Measurements from ENCODE around the gene TNRC18. TPM values are rescaled to one million over a fixed set of nuclear protein-coding genes. Genes with fewer than 3 reads are reported as not detected.
"Not testable (repeated sequence)": the region's sequence is repeated elsewhere in the genome, so short reads cannot be mapped to it uniquely, and the experiment has no call there.

The TNRC18 gene
- total RNA-seq, 4 donors from 2014 or later, result 81.1 to 160 (median 104) TPM

DNA sequence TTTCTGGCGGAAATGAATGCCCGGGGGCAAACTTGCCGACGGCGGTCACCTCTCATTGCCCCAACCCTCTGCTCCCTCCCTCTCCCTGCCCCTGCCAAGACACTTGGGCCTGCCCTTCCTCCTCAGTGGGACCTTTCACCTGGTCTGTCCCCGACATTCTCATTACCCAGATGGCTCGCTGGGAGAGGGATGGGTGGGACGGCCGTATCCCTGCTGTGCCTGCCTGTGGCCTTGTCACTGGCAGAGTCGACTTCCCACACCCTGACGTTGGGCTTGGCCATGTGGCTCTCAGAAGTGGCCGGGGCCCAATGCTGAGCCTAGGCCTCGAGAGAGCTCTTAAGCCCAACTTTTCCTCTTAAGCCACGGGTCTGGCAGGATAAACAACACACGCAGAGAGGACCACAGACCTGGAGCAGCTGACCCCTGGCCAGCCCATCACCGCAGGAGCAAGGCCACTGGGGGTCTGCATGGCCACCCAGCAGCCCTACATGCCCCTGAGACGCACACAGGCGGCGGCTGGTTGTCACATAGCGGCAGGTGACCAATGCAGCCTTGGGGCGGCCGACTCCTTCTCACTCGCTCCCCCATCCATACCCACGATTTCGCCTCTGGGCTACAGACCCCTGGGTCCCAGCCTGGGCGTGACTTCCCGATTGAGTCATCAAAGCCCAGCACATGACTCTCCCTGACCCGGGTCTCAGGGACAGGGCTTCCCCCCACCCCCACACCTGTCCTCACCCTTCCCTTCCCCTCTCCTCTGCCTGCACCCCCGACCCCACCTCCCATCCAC lies 100.8 kb downstream of the TNRC18 start:
- no peak overlapping the region for H3K27ac ChIP-seq
- WGBS, result 85% methylated on average over 22 of the region's 29 CpGs
- no peaks in the 10 kb centered on the region for H3K9me3 ChIP-seq
- H3K4me3 ChIP-seq, result no peak overlapping the region
- no peak for DNase-seq (ENCODE audit: low spot score in 2 of 2)
- no peaks in the 10 kb centered on the region for H3K4me1 ChIP-seq
- peaks cover 78% of the 10 kb centered on the region for H3K36me3 ChIP-seq
- TF ChIP-seq, protein P1, sequence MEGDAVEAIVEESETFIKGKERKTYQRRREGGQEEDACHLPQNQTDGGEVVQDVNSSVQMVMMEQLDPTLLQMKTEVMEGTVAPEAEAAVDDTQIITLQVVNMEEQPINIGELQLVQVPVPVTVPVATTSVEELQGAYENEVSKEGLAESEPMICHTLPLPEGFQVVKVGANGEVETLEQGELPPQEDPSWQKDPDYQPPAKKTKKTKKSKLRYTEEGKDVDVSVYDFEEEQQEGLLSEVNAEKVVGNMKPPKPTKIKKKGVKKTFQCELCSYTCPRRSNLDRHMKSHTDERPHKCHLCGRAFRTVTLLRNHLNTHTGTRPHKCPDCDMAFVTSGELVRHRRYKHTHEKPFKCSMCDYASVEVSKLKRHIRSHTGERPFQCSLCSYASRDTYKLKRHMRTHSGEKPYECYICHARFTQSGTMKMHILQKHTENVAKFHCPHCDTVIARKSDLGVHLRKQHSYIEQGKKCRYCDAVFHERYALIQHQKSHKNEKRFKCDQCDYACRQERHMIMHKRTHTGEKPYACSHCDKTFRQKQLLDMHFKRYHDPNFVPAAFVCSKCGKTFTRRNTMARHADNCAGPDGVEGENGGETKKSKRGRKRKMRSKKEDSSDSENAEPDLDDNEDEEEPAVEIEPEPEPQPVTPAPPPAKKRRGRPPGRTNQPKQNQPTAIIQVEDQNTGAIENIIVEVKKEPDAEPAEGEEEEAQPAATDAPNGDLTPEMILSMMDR (IDR thresholded peaks at IDR 0.05), result no peak
- no peak for TF ChIP-seq POLR2AphosphoS5 (IDR thresholded peaks at IDR 0.05)
- TF ChIP-seq POLR2A (IDR thresholded peaks at IDR 0.05), result no peak
- TF ChIP-seq EP300 (IDR thresholded peaks at IDR 0.05), result no peak
- no peaks in the 10 kb centered on the region for H3K27me3 ChIP-seq

DNA sequence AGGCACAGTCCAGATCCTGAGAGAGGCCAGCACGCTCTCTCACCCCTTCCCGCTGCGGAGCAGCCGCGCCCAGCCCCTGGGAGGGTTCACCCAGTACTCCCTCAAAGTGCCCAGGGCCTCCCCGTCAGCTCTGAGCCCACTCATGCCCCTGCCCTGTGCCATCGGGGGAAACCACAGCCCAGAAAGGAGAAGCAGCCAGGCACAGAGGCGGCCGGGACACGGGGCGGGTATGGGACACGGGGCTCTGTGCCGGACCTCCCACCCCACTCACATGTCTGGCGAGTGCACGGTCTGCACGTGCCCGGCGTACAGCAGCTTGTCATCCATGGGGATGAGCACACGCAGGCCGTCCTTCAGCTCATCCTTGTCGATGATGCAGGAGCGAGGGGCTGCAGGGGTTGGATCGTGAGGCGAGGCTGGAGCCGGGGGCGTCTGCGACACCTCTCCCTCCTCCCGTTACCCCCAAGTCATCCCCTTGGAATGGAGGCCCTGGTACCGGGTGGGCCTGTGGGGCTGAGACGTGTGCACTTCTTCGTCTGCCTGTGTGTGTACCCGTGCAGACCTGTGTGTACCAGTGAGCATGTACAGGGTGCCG lies 102.7 kb downstream of the TNRC18 start:
- DNase-seq (ENCODE audit: low spot score in 2 of 2), result no peak
- Histone ChIP-seq H3K27me3 (no peaks in the 10 kb centered on the region), H3K36me3 (peaks cover 81% of the 10 kb centered on the region), H3K4me3 (no peak overlapping the region), H3K4me1 (no peaks in the 10 kb centered on the region), H3K27ac (no peak overlapping the region), H3K9me3 (no peaks in the 10 kb centered on the region)
- 97% methylated on average over 20 of the region's 33 CpGs for WGBS
- TF ChIP-seq POLR2A (IDR thresholded peaks at IDR 0.05) (no peak), POLR2AphosphoS5 (IDR thresholded peaks at IDR 0.05) (no peak), EP300 (IDR thresholded peaks at IDR 0.05) (no peak)
- TF ChIP-seq, protein P1 (IDR thresholded peaks at IDR 0.05), result no peak

DNA sequence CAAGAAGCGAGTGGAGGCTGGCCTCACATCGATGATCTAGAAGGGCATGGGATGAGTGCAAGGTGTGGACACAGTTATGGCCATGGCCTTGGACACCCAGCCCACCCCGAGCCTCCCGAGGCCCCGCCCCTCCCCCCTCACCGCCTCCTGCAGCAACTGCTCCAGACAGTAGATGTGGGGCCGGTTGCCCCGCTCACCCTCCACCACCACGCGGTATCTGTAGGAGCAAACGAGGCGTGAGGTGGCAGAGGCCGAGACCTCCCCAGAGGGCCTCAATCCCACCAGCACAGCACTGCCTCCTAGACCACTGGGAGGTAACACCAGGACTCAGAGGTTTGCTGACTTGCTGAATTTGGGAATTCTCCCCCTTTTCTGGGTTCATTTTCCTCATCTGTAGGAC lies 103.2 kb downstream of the TNRC18 start:
- H3K4me1 ChIP-seq, result no peaks in the 10 kb centered on the region
- no peak for DNase-seq (ENCODE audit: low spot score in 2 of 2)
- H3K36me3 ChIP-seq, result peaks cover 86% of the 10 kb centered on the region
- H3K27me3 ChIP-seq, result no peaks in the 10 kb centered on the region
- H3K9me3 ChIP-seq, result no peaks in the 10 kb centered on the region
- WGBS, result 100% methylated on average over 2 of the region's 13 CpGs
- no peak overlapping the region for H3K27ac ChIP-seq
- H3K4me3 ChIP-seq, result no peak overlapping the region
- TF ChIP-seq, protein P1 (IDR thresholded peaks at IDR 0.05), result no peak
- TF ChIP-seq EP300 (IDR thresholded peaks at IDR 0.05) (no peak), POLR2A (IDR thresholded peaks at IDR 0.05) (no peak), POLR2AphosphoS5 (IDR thresholded peaks at IDR 0.05) (no peak)

DNA sequence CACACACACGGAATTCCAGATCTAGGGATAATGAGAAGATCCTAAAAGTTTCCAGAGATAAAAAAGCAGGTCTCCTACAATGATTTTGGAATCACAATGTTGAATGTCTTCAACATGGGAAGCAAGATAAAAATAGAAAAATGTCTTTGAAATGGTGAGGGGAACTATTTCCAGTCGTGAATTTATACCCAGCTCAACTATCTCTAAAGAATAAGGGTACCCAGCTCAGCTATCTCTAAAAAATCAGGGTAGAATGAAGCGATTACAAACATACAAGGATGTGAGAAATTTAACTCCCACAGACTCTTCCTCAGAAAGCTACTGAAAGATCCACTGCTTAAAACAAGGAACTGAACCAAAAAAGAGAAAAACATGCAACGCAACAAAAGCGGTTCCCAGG lies 105.0 kb downstream of the TNRC18 start:
- H3K4me1 ChIP-seq; H3K27me3 ChIP-seq; H3K27ac ChIP-seq; H3K9me3 ChIP-seq; H3K4me3 ChIP-seq; DNase-seq (ENCODE audit: low spot score in 2 of 2): not testable (repeated sequence)
- 95% methylated on average over 5 of the region's 5 CpGs for WGBS
- H3K36me3 ChIP-seq, result peaks cover 86% of the 10 kb centered on the region

DNA sequence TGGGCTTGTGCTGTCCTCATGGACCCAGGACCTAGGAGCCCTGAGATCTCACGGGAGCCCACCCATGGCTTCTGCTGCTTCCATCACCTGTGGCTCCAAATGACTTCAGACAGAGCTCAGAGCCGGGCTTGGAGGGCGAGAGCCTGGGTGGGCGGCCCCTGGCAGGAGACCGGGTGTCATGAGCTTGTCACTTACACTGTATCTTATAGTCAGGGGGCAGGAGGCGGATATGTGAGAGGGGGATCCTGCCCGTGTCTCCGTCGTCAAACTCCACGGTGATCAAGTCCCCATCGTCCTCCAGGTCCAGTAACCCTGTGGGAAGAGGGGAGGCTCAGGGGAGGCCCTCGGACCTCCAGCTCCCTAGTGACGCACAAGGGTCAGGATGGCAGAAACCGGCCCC lies 107.9 kb downstream of the TNRC18 start:
- DNase-seq (ENCODE audit: low spot score in 2 of 2), result no peak
- Histone ChIP-seq H3K36me3 (peaks cover 91% of the 10 kb centered on the region), H3K9me3 (no peaks in the 10 kb centered on the region), H3K4me3 (no peak overlapping the region), H3K27me3 (no peaks in the 10 kb centered on the region), H3K4me1 (no peaks in the 10 kb centered on the region), H3K27ac (no peak overlapping the region)
- 93% methylated on average over 5 of the region's 14 CpGs for WGBS
- TF ChIP-seq POLR2A (IDR thresholded peaks at IDR 0.05) (no peak), POLR2AphosphoS5 (IDR thresholded peaks at IDR 0.05) (no peak), EP300 (IDR thresholded peaks at IDR 0.05) (no peak)
- TF ChIP-seq, protein P1 (IDR thresholded peaks at IDR 0.05), result no peak

All from suprapubic skin (tissue), 4 donors.